Measurements from ENCODE around the gene DIPK1B.

DIPK1B gene

DNA sequence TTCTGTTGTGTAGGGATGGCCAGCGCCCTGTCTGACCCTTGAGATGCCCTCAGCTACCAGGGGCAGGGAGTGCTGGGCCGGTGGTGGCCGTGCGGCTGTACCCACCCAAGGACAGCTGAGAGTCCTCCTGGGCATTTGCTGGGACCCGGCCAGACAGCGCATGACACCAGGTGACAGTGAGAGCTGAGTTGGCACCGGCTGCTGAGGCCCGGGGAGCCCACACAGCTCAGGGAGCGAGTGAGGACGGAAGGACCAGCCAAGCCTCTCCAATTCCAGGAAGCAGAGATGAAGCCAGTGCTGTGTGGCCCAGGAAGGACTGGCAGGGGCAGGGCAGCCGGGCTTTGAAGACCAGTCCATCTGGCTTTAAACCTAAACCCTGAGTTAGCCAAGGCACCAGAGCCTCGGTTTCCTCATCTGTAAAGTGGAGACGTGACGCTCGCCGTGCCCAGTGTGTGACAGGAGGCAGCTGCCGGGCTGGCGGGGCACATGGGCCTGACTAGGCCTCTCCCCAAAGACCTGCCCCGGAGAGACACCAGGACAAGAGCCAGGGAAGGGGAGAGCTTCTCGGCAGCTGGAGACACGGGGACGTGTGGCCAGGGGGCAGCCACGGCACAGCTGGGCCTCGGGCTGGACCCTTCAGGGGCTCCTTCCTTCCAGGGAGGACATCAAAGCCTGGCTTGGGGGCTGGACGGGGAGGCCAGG, 22.1 kb upstream of the DIPK1B start:
- Histone ChIP-seq H3K4me1 (ENCODE audit: control insufficient read depth in 1 of 2, insufficient read depth in 2 of 2, low read length in 2 of 2) (peaks cover 4 to 23% of the 10 kb centered on the region in 2 donors), H3K36me3 (ENCODE audit: control insufficient read depth in 1 of 2, insufficient read depth in 2 of 2, low read length in 2 of 2) (no peaks in the 10 kb centered on the region), H3K9me3 (ENCODE audit: control insufficient read depth in 1 of 2, low read length in 2 of 2) (no peaks in the 10 kb centered on the region), H3K27me3 (ENCODE audit: low read depth, low read length) (no peaks in the 10 kb centered on the region), H3K4me3 (ENCODE audit: low read depth in 1 of 2, low read length in 2 of 2) (no peak overlapping the region), H3K27ac (ENCODE audit: low read length) (no peak overlapping the region)

DNA sequence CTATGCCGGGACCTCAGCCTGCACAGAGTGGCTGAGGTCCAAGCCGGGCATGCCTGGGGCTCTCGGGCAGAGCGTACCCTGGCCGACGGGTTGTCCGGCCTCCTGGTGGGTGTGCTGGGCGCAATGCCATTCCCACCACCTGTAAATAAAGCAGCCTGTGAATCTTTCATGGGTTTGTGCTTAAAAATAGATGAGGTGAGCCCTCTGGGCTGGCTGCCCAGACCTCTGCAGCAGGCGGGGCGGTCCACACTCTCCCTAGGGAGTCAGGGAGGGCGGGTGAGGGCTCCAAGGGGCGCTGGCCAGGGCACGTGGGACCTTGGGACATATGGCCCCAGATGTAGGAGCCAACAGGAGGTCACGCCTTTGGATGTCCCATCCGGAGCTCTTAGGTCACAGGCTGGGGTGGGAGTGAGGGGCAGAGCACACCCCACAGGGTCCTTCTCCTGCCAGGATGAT, 21.5 kb upstream of the DIPK1B start:
- no peak overlapping the region for H3K27ac ChIP-seq (ENCODE audit: low read length)

DNA sequence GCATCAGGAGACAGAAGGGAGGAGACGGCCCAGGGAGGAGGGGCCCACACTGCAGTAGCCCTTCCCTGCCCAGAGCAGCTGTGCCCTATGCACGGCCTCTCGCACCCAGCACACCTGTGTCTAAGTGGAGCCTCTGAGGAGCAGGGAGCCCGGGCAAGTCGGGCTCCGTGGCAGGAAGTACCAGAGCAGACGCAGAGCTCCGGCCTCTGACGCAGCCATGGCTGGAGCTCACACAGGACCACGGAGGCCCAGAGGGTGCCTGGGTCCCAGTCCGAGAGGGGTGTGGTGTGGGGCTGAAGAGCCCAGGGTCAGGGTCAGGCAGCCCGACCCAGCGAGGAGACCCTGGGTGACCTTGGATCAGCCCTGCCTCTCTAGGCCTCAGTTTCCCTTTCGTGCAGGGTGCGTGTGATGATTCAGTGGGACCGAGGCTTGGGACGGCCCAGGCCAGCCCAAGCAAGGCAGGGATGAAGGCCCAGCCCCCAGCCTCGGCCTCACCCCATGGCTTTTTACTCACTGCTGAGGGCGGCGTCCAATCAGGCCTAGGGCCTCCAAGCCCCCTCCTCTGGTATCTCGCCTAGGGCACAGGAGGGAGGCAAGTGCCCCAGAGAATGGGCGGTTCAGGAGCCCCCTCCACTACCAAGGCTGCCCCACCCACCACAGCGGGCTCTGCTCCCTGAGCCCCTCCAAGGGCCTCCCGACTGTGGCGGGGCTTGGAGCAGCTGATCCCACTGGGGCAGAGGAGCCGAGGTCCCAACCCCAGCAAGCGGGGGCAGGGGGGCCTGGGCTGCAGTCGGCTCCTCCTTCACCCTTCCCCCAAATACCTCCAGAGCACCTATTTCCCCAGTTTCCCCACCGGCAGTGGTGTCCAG, 20.8 kb upstream of the DIPK1B start:
- no peaks in the 10 kb centered on the region for H3K36me3 ChIP-seq (ENCODE audit: control insufficient read depth in 1 of 2, insufficient read depth in 2 of 2, low read length in 2 of 2)
- no peak overlapping the region for H3K4me3 ChIP-seq (ENCODE audit: low read depth in 1 of 2, low read length in 2 of 2)
- no peaks in the 10 kb centered on the region for H3K9me3 ChIP-seq (ENCODE audit: control insufficient read depth in 1 of 2, low read length in 2 of 2)
- H3K27ac ChIP-seq (ENCODE audit: low read length) = no peak overlapping the region
- H3K4me1 ChIP-seq (ENCODE audit: control insufficient read depth in 1 of 2, insufficient read depth in 2 of 2, low read length in 2 of 2) = peaks cover 4 to 11% of the 10 kb centered on the region in 2 donors
- no peaks in the 10 kb centered on the region for H3K27me3 ChIP-seq (ENCODE audit: low read depth, low read length)

More for the DNA sequence above, 21.5 kb upstream of the DIPK1B start:
- no peak overlapping the region for H3K4me3 ChIP-seq (ENCODE audit: low read depth in 1 of 2, low read length in 2 of 2)
- no peaks in the 10 kb centered on the region for H3K27me3 ChIP-seq (ENCODE audit: low read depth, low read length)
- peaks cover 4 to 17% of the 10 kb centered on the region in 2 donors for H3K4me1 ChIP-seq (ENCODE audit: control insufficient read depth in 1 of 2, insufficient read depth in 2 of 2, low read length in 2 of 2)
- no peaks in the 10 kb centered on the region for H3K36me3 ChIP-seq (ENCODE audit: control insufficient read depth in 1 of 2, insufficient read depth in 2 of 2, low read length in 2 of 2)
- H3K9me3 ChIP-seq (ENCODE audit: control insufficient read depth in 1 of 2, low read length in 2 of 2) = no peaks in the 10 kb centered on the region

DNA sequence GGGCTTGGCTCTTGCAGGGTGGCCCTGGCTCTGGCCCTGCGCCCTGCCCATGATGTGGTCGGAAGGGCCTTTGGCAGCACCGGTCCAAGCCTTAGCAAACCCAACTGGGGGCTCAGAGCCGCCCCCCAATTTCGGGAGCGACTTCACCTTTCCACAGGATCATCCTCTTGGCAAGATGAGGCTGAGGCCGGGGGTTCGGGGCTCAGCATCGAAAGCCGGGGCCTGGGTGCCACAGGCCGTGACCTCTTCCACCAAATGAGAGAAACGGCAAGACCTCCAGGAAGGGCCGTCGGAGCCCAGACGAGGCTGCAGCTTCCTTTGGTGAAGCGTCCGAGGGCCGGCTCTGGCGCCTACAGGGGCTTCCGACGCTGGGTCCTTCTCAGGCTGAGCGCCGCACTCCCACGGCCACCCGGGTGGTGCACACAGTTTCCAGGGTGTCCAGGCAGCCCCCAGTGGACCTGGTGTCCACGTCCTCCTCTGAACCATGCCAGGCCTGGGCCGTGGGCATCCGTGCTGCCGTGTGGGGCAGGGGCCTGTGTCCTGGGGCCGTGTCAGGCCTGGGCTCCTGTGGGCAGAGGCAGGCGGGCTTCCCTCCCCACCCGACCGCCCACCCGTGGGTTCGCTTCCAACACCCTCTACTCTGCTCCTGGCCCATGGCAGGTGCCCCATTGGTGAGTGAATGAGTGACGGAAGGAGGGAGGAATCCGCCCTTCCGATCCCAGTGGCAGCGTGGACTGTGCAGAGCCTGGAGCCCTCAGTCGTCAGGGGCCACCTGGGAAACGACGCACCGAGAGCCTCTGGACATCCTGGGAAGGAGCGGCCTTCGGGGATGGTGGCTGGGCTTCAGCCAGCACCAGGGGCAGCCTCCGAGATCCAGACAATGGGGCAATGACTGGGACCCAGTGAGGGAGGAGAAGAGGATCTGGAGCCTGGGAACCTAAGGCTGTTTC, 19.9 kb upstream of the DIPK1B start:
- no peaks in the 10 kb centered on the region for H3K27me3 ChIP-seq (ENCODE audit: low read depth, low read length)
- H3K36me3 ChIP-seq (ENCODE audit: control insufficient read depth in 1 of 2, insufficient read depth in 2 of 2, low read length in 2 of 2) = no peaks in the 10 kb centered on the region
- H3K4me1 ChIP-seq (ENCODE audit: control insufficient read depth in 1 of 2, insufficient read depth in 2 of 2, low read length in 2 of 2) = peaks cover 4 to 11% of the 10 kb centered on the region in 2 donors
- H3K27ac ChIP-seq (ENCODE audit: low read length) = no peak overlapping the region
- H3K4me3 ChIP-seq (ENCODE audit: low read depth in 1 of 2, low read length in 2 of 2) = no peak overlapping the region
- no peaks in the 10 kb centered on the region for H3K9me3 ChIP-seq (ENCODE audit: control insufficient read depth in 1 of 2, low read length in 2 of 2)

DNA sequence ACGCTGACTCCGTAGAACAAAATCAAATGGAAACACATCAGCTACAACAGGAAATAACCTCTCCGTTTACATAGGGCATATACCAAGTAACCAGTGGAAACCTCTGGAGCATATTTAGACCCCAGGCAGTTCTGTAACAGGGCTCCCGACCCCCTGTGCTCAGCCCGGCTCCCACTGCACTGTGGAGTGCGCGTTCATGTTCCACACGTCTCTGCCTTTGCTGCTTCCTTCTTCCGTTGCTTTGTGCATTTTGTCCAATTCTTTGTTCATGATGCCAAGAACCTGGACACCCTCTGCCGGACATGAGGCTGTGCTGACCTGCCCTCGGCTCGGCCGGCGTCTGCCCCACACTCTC, 19.3 kb upstream of the DIPK1B start:
- H3K4me1 ChIP-seq (ENCODE audit: control insufficient read depth in 1 of 2, insufficient read depth in 2 of 2, low read length in 2 of 2) = peaks cover 5 to 7% of the 10 kb centered on the region in 2 donors
- H3K9me3 ChIP-seq (ENCODE audit: control insufficient read depth in 1 of 2, low read length in 2 of 2) = no peaks in the 10 kb centered on the region
- H3K27me3 ChIP-seq (ENCODE audit: low read depth, low read length) = no peaks in the 10 kb centered on the region
- H3K27ac ChIP-seq (ENCODE audit: low read length) = no peak overlapping the region
- H3K36me3 ChIP-seq (ENCODE audit: control insufficient read depth in 1 of 2, insufficient read depth in 2 of 2, low read length in 2 of 2) = no peaks in the 10 kb centered on the region
- H3K4me3 ChIP-seq (ENCODE audit: low read depth in 1 of 2, low read length in 2 of 2) = no peak overlapping the region

DNA sequence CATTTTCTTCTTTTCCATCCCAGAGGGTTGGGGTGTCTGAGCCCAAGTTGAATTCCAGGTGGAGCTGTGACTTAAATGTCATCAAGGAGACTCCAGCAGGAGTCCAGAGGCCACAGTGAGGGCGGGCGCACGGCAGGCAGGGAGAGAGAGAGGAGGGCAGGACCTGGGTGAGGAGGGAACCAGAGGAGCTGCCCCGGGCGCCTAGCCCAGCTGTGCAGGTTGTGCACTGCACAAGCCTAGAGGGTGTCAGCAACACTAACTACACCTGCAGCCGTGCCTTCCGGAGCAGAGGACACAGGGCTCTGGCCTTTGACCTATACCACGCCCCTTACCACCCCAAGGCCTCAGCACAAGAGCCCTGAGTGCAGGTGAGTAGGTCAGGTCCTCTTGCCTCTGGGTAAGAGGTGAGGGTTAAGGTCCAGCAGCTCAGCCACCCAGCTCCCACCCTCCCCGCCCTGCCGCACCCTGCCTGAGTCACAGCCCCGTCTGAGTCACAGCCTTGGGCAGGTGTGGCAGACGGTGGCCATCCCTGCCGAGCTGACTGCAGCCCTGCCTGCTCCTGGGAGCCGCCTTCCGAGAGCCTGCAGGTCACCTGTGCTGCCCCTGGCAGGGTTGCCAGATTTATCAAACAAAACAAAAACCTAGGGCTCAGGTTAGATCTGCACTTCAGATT, 18.7 kb upstream of the DIPK1B start:
- H3K4me1 ChIP-seq (ENCODE audit: control insufficient read depth in 1 of 2, insufficient read depth in 2 of 2, low read length in 2 of 2) = peaks cover 5 to 7% of the 10 kb centered on the region in 2 donors

DNA sequence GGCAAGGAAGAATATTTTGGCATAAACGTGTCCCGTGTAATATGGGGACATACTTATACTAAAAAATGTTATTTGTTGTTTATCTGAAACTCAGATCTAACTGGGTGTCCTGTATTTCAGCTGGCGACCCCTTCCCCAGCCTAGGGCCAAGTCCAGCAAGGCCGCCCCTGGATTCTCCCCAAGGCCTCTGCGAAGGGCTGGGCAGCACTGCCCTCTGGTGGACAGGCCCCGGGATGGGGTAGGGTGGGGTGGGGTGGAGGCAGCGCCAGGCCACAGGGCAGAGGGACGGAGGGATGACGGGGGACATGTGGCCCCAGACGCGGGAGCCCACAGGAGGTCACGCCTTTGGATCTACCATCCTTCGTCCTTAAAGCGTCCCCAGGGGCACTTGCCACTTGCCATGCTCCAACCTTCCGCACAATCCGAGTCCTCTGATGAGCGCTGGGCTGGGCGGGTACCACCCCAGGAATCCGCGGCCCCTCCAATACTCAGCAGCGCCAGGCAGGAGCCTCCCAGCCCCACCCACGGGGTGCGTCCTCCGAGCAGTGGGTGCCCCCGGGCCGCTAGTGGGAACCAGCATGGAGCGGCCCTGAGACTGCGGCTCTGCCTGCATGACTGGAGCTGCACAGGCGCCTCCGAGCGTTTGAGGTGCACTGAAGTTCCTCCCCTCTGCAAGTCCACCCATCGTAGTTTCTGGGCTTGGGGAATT, 18.1 kb upstream of the DIPK1B start:
- Histone ChIP-seq H3K27me3 (ENCODE audit: low read depth, low read length) (no peaks in the 10 kb centered on the region), H3K4me3 (ENCODE audit: low read depth in 1 of 2, low read length in 2 of 2) (no peak overlapping the region), H3K36me3 (ENCODE audit: control insufficient read depth in 1 of 2, insufficient read depth in 2 of 2, low read length in 2 of 2) (no peaks in the 10 kb centered on the region), H3K4me1 (ENCODE audit: control insufficient read depth in 1 of 2, insufficient read depth in 2 of 2, low read length in 2 of 2) (peaks cover 4 to 5% of the 10 kb centered on the region in 2 donors), H3K9me3 (ENCODE audit: control insufficient read depth in 1 of 2, low read length in 2 of 2) (no peaks in the 10 kb centered on the region), H3K27ac (ENCODE audit: low read length) (no peak overlapping the region)

More for the DNA sequence above, 18.7 kb upstream of the DIPK1B start:
- no peak overlapping the region for H3K27ac ChIP-seq (ENCODE audit: low read length)
- H3K36me3 ChIP-seq (ENCODE audit: control insufficient read depth in 1 of 2, insufficient read depth in 2 of 2, low read length in 2 of 2) = no peaks in the 10 kb centered on the region
- no peaks in the 10 kb centered on the region for H3K9me3 ChIP-seq (ENCODE audit: control insufficient read depth in 1 of 2, low read length in 2 of 2)
- no peak overlapping the region for H3K4me3 ChIP-seq (ENCODE audit: low read depth in 1 of 2, low read length in 2 of 2)
- H3K27me3 ChIP-seq (ENCODE audit: low read depth, low read length) = no peaks in the 10 kb centered on the region

DNA sequence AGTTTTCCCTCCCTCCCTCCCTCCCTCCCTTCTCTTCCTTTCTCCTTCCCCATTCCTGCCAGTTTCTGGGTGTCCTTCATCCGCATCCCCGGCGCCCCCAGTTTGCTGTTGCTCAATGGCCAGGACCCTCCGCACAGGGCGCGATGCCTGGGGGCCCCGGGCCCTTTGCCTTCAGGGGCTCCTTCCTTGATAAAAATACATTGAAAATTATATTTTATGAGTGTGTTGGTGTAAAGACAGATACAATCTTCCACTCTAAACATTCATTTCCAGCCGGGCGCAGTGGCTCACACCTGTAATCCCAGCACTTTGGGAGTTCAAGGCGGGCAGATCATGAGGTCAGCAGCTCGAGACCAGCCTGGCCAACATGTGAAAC, 17.5 kb upstream of the DIPK1B start:
- Histone ChIP-seq H3K27ac (ENCODE audit: low read length) (no peak overlapping the region), H3K4me3 (ENCODE audit: low read depth in 1 of 2, low read length in 2 of 2) (no peak overlapping the region), H3K27me3 (ENCODE audit: low read depth, low read length) (no peaks in the 10 kb centered on the region), H3K4me1 (ENCODE audit: control insufficient read depth in 1 of 2, insufficient read depth in 2 of 2, low read length in 2 of 2) (peaks cover 4 to 5% of the 10 kb centered on the region in 2 donors), H3K9me3 (ENCODE audit: control insufficient read depth in 1 of 2, low read length in 2 of 2) (no peaks in the 10 kb centered on the region), H3K36me3 (ENCODE audit: control insufficient read depth in 1 of 2, insufficient read depth in 2 of 2, low read length in 2 of 2) (no peaks in the 10 kb centered on the region)

DNA sequence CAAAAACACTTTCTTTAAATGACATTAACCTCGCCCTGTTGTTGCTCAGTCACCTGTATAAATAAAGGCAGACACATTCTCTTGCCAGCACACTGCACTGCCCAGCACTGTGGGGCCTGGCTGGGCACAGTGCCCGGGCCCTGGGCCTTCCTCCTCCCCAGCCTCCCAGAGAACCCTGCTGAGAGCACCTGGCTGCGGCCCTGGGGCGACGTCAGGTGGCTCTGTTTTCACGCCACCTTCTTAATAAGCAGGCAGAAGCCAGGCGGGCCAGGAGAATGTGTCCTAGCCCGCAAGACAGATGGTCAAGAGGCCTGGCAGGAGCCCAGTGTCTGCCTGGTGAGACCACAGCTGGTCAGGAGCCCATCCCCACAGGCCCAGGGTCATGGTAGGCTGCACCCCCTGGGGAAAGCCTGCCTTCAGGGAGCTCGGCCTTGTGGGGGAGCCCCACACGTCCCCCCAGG, 16.9 kb upstream of the DIPK1B start:
- Histone ChIP-seq H3K27ac (ENCODE audit: low read length) (no peak overlapping the region), H3K36me3 (ENCODE audit: control insufficient read depth in 1 of 2, insufficient read depth in 2 of 2, low read length in 2 of 2) (no peaks in the 10 kb centered on the region), H3K4me3 (ENCODE audit: low read depth in 1 of 2, low read length in 2 of 2) (no peak overlapping the region), H3K9me3 (ENCODE audit: control insufficient read depth in 1 of 2, low read length in 2 of 2) (no peaks in the 10 kb centered on the region), H3K27me3 (ENCODE audit: low read depth, low read length) (no peaks in the 10 kb centered on the region), H3K4me1 (ENCODE audit: control insufficient read depth in 1 of 2, insufficient read depth in 2 of 2, low read length in 2 of 2) (peaks cover 4 to 8% of the 10 kb centered on the region in 2 donors)

DNA sequence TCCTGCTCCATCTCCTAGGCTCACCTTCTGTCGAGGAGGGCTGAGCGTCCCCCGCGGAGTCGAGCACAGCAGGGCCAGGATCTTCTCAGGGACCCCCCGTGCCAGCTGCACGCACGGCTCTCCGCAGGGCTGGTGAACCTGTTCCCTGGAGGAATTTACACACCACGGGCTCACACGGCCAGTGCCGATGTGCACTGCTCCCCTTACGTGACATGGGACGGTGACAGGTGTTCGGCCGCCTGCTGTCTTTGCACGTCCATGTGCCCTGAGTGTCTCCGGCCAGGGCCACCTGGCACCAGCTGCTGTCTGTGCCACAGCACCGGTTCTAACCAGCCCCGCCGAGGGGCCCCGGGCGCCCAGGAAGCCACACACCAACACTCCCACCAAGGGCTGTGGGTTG, 16.4 kb upstream of the DIPK1B start:
- H3K27ac ChIP-seq (ENCODE audit: low read length) = no peak overlapping the region
- H3K36me3 ChIP-seq (ENCODE audit: control insufficient read depth in 1 of 2, insufficient read depth in 2 of 2, low read length in 2 of 2) = no peaks in the 10 kb centered on the region
- H3K27me3 ChIP-seq (ENCODE audit: low read depth, low read length) = no peaks in the 10 kb centered on the region
- peaks cover 4 to 9% of the 10 kb centered on the region in 2 donors for H3K4me1 ChIP-seq (ENCODE audit: control insufficient read depth in 1 of 2, insufficient read depth in 2 of 2, low read length in 2 of 2)
- no peaks in the 10 kb centered on the region for H3K9me3 ChIP-seq (ENCODE audit: control insufficient read depth in 1 of 2, low read length in 2 of 2)
- H3K4me3 ChIP-seq (ENCODE audit: low read depth in 1 of 2, low read length in 2 of 2) = no peak overlapping the region
